GM12873 (cell line): ENCODE data around the gene TP73.

Experiments
- TF ChIP-seq, protein P1 (sequence below): IDR thresholded peaks from 2 replicates; pipeline ENCODE4 v1.5.1; 2012; ENCODE audit warnings: low read depth, mild to moderate bottlenecking, moderate library complexity, low read length, control low read depth; ENCODE audit not compliant: insufficient read depth; ENCODE audit errors: missing control alignments

TP73 gene

DNA sequence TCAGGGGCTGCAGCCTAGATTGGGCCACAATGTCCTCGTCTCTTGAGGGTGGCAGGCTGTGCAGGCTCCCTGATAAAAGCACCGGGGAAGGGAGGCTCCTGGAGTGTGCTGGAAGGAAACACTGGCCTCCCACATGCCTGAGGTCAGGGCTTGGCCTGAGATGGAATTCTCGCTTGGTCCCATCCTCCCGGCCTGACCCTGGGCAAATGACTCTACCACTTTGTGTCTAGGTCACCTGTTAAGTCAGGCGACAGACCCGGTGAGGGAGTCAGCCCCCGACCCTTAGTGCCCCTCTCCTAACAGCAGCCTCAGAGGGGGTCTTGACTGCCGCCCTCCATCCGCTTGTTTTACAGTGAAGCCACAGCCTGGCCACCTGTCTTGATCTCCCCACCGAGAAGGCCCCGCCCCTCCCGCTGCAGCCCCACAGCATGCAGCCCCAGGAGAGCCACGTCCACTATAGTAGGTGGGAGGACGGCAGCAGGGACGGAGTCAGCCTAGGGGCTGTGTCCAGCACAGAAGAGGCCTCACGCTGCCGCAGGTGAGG, 122.7 kb downstream of the TP73 start:
- TF ChIP-seq, protein P1, sequence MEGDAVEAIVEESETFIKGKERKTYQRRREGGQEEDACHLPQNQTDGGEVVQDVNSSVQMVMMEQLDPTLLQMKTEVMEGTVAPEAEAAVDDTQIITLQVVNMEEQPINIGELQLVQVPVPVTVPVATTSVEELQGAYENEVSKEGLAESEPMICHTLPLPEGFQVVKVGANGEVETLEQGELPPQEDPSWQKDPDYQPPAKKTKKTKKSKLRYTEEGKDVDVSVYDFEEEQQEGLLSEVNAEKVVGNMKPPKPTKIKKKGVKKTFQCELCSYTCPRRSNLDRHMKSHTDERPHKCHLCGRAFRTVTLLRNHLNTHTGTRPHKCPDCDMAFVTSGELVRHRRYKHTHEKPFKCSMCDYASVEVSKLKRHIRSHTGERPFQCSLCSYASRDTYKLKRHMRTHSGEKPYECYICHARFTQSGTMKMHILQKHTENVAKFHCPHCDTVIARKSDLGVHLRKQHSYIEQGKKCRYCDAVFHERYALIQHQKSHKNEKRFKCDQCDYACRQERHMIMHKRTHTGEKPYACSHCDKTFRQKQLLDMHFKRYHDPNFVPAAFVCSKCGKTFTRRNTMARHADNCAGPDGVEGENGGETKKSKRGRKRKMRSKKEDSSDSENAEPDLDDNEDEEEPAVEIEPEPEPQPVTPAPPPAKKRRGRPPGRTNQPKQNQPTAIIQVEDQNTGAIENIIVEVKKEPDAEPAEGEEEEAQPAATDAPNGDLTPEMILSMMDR: no peak

DNA sequence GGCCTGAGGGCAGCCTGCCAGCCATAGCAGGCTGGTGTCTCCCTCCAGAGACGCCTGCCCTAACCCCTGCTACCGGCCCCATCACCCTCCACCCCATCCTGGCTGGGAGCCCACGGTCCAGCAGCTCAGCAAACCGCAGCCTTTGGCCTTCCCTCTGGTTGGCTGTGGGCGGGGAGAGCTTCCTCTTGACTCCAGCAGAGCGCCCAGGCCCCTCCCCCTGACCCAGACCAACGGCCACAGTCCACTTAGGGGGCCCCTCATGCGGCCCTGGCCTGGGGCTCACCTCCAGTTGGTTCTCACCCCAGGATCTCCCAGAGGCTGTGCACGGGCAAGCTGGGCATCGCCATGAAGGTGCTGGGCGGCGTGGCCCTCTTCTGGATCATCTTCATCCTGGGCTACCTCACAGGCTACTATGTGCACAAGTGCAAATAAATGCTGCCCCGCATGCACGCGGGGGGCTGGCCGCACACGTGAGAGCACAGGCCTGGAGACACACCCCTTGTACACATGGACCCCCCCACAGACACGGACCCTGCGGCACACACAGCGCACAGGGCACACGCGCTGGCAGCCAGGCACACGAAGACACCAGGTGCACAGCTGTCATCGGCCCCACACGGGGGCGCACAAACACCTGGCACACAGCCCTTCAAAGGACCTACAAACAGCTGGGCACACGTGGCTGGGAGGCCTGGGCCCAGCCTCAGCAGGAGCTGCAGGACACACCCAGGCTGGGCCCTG, 123.3 kb downstream of the TP73 start:
- TF ChIP-seq, protein P1: peak; percentile 76

DNA sequence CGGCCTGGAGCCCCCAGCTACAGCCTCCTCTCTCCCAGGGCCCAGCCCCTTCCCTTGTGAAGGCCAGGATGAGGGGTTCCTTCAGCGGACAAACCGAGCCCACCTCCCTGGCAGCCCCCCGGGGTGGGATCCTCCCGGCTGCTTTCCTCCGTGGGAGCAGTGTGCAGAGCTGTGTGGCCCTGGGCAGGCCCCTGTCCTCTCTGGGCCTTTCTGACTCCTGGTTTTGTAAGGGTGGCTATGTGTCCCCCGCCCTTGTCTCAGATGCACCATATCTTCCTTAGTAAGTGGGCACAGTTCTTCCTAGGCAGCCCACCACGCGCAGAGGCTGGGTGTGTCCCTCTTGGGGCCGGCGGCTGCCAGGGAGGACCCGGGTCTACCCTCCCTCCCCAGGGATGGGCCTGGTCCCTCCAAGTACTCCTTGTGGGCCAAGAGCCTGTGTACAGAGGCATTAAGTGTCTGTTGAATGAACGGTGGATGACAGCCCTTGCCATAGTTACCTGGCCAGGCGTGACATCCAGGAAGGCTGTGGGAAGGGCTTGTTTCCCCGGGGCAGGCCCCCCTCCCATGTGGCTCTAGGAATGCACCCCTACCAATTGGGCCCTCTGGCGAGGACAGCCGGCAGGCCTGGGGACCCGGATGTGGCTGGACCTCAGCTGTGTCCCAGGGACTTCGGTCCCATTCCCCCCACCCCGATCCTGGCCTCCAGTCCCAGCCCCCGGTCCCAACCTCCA, 124.1 kb downstream of the TP73 start:
- TF ChIP-seq, protein P1: no peak

DNA sequence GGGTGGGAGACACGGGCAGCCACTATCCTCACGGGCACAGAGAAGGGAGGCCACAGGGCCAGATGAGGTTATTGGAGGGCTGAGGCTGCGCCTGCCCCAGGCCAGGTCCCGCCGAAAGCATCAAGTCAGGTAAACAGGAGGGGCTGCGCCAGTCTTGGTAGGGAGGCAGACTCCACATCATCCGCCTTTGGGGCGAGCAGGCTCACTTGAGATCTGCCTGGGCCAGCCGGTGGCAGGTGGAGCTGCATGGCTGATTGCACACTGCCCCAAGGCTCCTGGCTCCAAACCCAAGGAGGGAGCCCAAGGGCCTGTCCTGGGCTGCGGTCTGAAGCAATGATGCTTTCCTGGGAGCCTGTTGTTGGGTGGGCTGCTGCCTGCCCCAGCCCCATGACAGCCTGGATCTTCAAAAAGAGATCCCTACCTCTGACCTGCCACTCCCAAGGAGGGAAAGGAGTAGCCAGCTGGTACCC, 124.8 kb downstream of the TP73 start:
- TF ChIP-seq, protein P1: no peak

DNA sequence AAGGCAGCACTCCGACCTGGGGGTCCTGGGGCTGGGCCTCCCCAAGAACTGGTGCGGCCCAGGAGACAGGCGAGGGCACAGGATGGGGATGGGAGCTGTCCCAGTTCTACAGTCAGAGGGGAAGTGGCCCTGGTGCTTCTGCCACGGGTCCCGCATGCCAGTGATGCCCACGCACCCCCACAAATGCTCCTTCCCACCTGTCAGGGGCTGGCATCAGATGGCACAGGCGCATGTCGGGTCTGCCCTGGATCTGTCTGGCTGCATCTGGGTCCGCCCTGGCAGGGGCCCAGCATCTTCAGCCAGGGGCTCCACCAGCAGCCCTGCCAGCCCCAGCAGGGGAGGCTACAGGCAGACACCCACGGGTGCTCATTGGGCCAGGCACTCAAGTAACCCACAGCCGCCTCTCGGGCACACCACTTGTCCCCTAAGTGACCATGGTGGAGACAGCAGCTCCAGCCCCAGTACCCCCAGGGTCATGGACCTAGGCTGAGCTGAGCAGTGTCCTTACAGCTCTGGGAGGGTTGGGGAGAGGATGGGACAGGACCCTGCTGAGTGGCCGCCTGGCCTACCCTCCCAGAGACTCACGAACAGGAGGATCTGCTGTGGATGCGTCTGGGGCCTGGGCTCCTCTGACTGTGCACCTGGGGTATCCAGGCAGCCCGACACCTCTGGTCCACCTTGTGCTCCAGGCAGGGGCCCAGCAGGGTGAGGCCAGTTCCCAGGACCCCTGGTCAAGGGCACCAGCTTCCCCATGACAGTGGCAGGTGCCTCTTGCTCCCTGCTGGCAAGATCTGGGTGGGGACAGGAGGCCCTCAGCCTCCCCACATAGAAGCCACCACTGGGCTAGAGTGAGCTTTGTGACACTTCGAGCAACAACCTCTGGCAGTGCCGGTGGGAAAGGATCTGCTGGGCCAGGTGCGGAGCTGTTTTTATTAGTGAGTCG, 125.6 kb downstream of the TP73 start:
- TF ChIP-seq, protein P1: no peak

DNA sequence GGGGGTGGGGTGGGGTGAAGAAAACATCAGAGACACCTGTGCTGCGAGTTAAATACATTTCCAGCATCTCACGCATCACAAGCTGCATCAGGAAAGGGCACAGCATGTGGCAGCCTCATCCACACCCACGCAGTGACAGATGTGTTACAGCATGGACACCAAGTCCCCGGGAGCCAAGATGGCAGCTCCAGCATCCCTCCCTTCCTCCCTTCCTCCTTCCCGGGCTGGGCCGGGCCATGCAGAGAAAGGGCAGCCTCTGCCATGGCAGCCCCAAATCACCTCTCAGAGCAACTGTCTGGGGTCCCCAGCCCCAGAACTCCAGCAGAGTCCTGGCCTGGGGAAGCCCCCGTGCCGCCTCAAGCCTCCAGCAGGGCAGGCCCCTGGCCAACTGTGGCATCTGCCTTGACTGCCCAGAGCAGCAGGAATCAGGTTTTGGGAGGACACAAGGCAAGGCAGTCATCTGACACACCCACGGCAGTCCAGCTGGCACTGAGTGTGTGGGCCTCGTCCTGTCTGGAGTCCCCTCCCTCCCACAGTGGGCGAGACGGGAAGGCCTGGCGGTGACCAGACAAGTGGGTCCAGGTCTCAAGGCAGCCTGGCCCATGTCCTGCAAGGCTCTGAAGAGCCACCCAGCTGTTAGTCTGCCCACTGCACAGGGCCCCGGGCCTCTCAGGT, 126.4 kb downstream of the TP73 start:
- TF ChIP-seq, protein P1: no peak
